K562 (cell line): ENCODE results near the gene BEX3. TPM values are rescaled to one million over a fixed set of nuclear protein-coding genes. Genes with fewer than 3 reads are reported as not detected.

Experiments used
- ATAC-seq: fragments of 200-7000 bp; cut with Tn5 transposase; 3 replicates; pipeline ENCODE4 v1.9.1; 2020; ENCODE audit warnings: moderate library complexity
- BruUV-seq: library from RNA; stranded (reverse); fragments of 400-500 nt; replicated peaks from 2 replicates; lab custom pipeline; 2021; lab: Mats Ljungman, UMichigan
- CTCF ChIA-PET: fragments of 300-600 bp; formaldehyde crosslinking; extraction: SDS; loops from one replicate; lab custom pipeline; 2021; ENCODE audit warnings: low intra/inter-chr PET ratio; lab: Yijun Ruan, JAX
- POLR2A ChIA-PET: fragments of 300-600, 350-650 bp; sonication (Branson Sonifier 250); formaldehyde crosslinking; extraction: SDS; loops from one replicate; lab custom pipeline; 2021; ENCODE audit warnings: antibody characterized with exemption, inconsistent platforms; lab: Yijun Ruan, JAX
- DNase-seq, 4 experiments: peaks; one replicate each; pipeline versions ENCODE4 v3.0.0 to v3.0.0-alpha.2; 2011 to 2018; ENCODE audit warnings: low spot score in 3 of 4, mixed read lengths in 3 of 4; ENCODE audit errors: extremely low read depth in 1 of 4
- FAIRE-seq: peaks from 2 replicates; lab custom pipeline; 2011; peaks lifted over from hg19 to GRCh38; lab: Jason Lieb, UNC
- H2AFZ ChIP-seq: 2 replicates; pipeline ENCODE4 v1.6.0; 2011; ENCODE audit warnings: low read depth, low read length, control low read depth, inconsistent platforms
- H3K27ac ChIP-seq: fragments of 200-600 bp; 3 replicates; pipeline ENCODE4 v1.8.0; 2011; ENCODE audit warnings: low read depth, mild to moderate bottlenecking, control low read depth, inconsistent platforms, low read length, moderate library complexity, mixed read lengths; ENCODE audit errors: extremely low read depth
- H3K27me3 ChIP-seq, 2 experiments: fragments of 300-600 bp in 1 of 2; 2 replicates in 1 of 2; 3 replicates in 1 of 2; pipeline versions ENCODE4 v1.6.0 to v1.8.0; 2011; ENCODE audit warnings: inconsistent platforms in 2 of 2, low read length in 2 of 2, mild to moderate bottlenecking in 1 of 2, mixed read lengths in 1 of 2, moderate library complexity in 1 of 2; ENCODE audit not compliant: control insufficient read depth in 2 of 2, insufficient read depth in 2 of 2
- H3K36me3 ChIP-seq: fragments of 300-600 bp; 3 replicates; pipeline ENCODE4 v1.8.0; 2011; ENCODE audit warnings: mild to moderate bottlenecking, low read length, inconsistent platforms; ENCODE audit not compliant: control insufficient read depth, insufficient read depth
- H3K4me1 ChIP-seq, 2 experiments: fragments of 200-600 bp in 1 of 2; replicated peaks in 1 of 2; 2 replicates in 1 of 2; 3 replicates in 1 of 2; pipeline versions ENCODE4 v1.5.1 to v1.8.0; 2011; ENCODE audit warnings: inconsistent platforms in 2 of 2, low read length in 2 of 2, mild to moderate bottlenecking in 1 of 2, mixed read lengths in 1 of 2, moderate library complexity in 1 of 2; ENCODE audit not compliant: control insufficient read depth in 2 of 2, insufficient read depth in 2 of 2
- H3K4me2 ChIP-seq: 2 replicates; pipeline ENCODE4 v1.6.1; 2011; ENCODE audit warnings: low read length, control low read depth, inconsistent platforms, mixed read lengths; ENCODE audit not compliant: insufficient read depth
- H3K4me3 ChIP-seq: fragments of 200-600 bp; sonication (generic), shearing (Covaris generic); 2 replicates; pipeline ENCODE4 v1.5.1; 2016; ENCODE audit warnings: control low read depth, inconsistent platforms
- H3K79me2 ChIP-seq: fragments of 200-600 bp; 3 replicates; pipeline ENCODE4 v1.8.0; 2011; ENCODE audit warnings: low read length, inconsistent platforms; ENCODE audit not compliant: control insufficient read depth, insufficient read depth
- H3K9ac ChIP-seq, 2 experiments: 2 replicates each; pipeline versions ENCODE4 v1.6.0 to v1.6.1; 2011; ENCODE audit warnings: low read depth in 2 of 2, low read length in 2 of 2, control low read depth in 1 of 2, inconsistent platforms in 1 of 2, mild to moderate bottlenecking in 1 of 2, mixed read lengths in 1 of 2; ENCODE audit not compliant: insufficient read depth in 1 of 2
- H3K9me1 ChIP-seq: one replicate; pipeline ENCODE4 v1.6.0; 2011; ENCODE audit warnings: inconsistent platforms, mild to moderate bottlenecking, low read length, moderate library complexity; ENCODE audit not compliant: control insufficient read depth, insufficient read depth
- H3K9me3 ChIP-seq: replicated peaks from 2 replicates; pipeline ENCODE4 v1.5.1; 2011; ENCODE audit warnings: low read depth, low read length, inconsistent platforms; ENCODE audit not compliant: control insufficient read depth, insufficient read depth
- H4K20me1 ChIP-seq: replicated peaks from 2 replicates; pipeline ENCODE4 v1.6.1; 2011; ENCODE audit warnings: low read length, inconsistent platforms, mixed read lengths; ENCODE audit not compliant: control insufficient read depth, insufficient read depth
- HDAC6 ChIP-seq: IDR thresholded peaks from 2 replicates; pipeline ENCODE4 v1.6.1; 2012; ENCODE audit warnings: low read depth, mild to moderate bottlenecking, control low read depth, inconsistent platforms, low read length, moderate library complexity
- MCM7 ChIP-seq, 2 experiments: fragments of 450-650 bp; IDR thresholded peaks; 2 replicates each; pipeline ENCODE4 v1.6.1; 2016 to 2018
- PTRF ChIP-seq: fragments of 450-650 bp; IDR thresholded peaks from 2 replicates; pipeline ENCODE4 v1.6.1; 2016; ENCODE audit warnings: mild to moderate bottlenecking, missing genetic modification characterization, missing compliant biosample characterization
- PTTG1 ChIP-seq: fragments of 450-650 bp; IDR thresholded peaks from 2 replicates; pipeline ENCODE4 v1.6.1; 2016; ENCODE audit warnings: low read depth, mild to moderate bottlenecking, missing genetic modification characterization, missing compliant biosample characterization
- ZNF76 ChIP-seq: fragments of 250-450 bp; sonication (Bioruptor Pico); IDR thresholded peaks from 2 replicates; pipeline ENCODE4 v1.4.0; 2020; ENCODE audit warnings: mild to moderate bottlenecking, moderate library complexity, borderline replicate concordance
- WGBS: fragments of 100-300 bp; shearing (Covaris generic); methylation state at CpG from one replicate; pipeline ENCODE4 v1.1.6; 2016; ENCODE audit warnings: low coverage, mixed read lengths; ENCODE audit not compliant: insufficient coverage; ENCODE audit errors: missing lambda C conversion rate; 5-methylcytosine and 5-hydroxymethylcytosine counted together
- in situ Hi-C: fragments of 300-500 bp; cut with MboI; formaldehyde crosslinking; loops from 4 replicates; pipeline ENCODE4 v1.15.0; 2018; ENCODE audit warnings: inconsistent platforms, mixed read lengths
- intact Hi-C: fragments of 100-400 bp; cut with micrococcal nuclease; formaldehyde crosslinking; loops from 2 replicates; pipeline ENCODE4 v1.14.2; 2022
- polyA plus RNA-seq, 8 experiments: library from polyadenylated mRNA; depleted of rRNA in 4 of 8; stranded (reverse) in 5 of 8; unstranded in 3 of 8; fragments of >200 nt; fragmentation: Nextera tagmentation in 2 of 8; fragmentation: Illumina TruSeq in 1 of 8; extraction: Ambion mirVana in 2 of 8; extraction: Trizol in 1 of 8; gene quantifications; 2 replicates each; pipeline versions ENCODE4 v1.2.1 to v1.2.3, GENCODE V29; 2011 to 2014; ENCODE audit warnings: inconsistent platforms in 1 of 8, missing spikeins in 1 of 8
- total RNA-seq, 7 experiments: library from RNA; depleted of rRNA in 6 of 7; stranded (reverse); fragments of >200 nt in 6 of 7; fragmentation: Illumina TruSeq in 2 of 7; extraction: Trizol in 2 of 7; gene quantifications; 2 replicates each; pipeline versions ENCODE4 v1.2.1 to v1.2.3, GENCODE V29; 2011 to 2021; ENCODE audit warnings: low replicate concordance in 1 of 7
- TF ChIP-seq, protein P1 (sequence below), 2 experiments: fragments of 450-650 bp; conservative IDR thresholded peaks; 2 replicates each; pipeline ENCODE4 v1.6.1; 2017; ENCODE audit warnings: mild to moderate bottlenecking in 2 of 2, moderate library complexity in 2 of 2

BEX3 gene
- total and polyA plus RNA-seq, 9 of the 15 experiments (the other 6 are each of a cell fraction or from before 2014, with no cell fraction given) = 0.21 to 0.47 TPM; not detected in 7

DNA sequence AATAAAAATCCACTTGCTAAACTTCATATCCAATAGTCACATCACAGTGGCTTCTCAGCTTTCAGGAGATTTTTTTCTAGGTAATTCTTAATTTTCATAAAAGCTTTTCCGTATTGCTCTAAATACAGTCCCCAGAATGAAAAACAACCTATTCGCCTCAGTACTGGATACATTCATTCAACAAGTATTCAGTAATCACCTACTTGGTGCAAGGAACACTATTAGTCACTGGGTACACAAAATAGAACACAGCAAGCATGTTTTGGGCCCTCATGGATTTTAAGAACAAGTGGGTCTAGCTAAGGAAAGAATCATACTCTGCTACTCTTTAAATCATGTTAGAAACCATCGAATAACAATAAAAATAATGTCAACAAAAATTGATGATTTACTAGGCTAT, 2.8 kb upstream of the BEX3 start:
- H3K27me3 ChIP-seq = no peaks in the 10 kb centered on the region
- intact Hi-C loops = no loop called here
- H3K4me3 ChIP-seq = no peak overlapping the region
- no peaks in the 10 kb centered on the region; a peak in 1 of 5 replicates for H3K4me1 ChIP-seq
- H4K20me1 ChIP-seq = no peaks in the 10 kb centered on the region
- H3K9me3 ChIP-seq = no peaks in the 10 kb centered on the region
- no peak overlapping the region for H3K9ac ChIP-seq
- WGBS = 19% methylated on average over 3 of the region's 3 CpGs
- H3K9me1 ChIP-seq = no peaks in the 10 kb centered on the region
- TF ChIP-seq ZNF76 (CRISPR knock-in tag) = no peak
- TF ChIP-seq, protein P1, sequence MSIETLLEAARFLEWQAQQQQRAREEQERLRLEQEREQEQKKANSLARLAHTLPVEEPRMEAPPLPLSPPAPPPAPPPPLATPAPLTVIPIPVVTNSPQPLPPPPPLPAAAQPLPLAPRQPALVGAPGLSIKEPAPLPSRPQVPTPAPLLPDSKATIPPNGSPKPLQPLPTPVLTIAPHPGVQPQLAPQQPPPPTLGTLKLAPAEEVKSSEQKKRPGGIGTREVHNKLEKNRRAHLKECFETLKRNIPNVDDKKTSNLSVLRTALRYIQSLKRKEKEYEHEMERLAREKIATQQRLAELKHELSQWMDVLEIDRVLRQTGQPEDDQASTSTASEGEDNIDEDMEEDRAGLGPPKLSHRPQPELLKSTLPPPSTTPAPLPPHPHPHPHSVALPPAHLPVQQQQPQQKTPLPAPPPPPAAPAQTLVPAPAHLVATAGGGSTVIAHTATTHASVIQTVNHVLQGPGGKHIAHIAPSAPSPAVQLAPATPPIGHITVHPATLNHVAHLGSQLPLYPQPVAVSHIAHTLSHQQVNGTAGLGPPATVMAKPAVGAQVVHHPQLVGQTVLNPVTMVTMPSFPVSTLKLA (conservative IDR thresholded peaks at IDR 0.05) = no peak
- TF ChIP-seq MCM7 (IDR thresholded peaks at IDR 0.05) = no peak
- no peak for TF ChIP-seq HDAC6
- no peak for TF ChIP-seq PTRF (tag)
- no peak for TF ChIP-seq PTTG1 (tag)
- no peak overlapping the region for H3K4me2 ChIP-seq
- in situ Hi-C loops = no loop called here
- CTCF ChIA-PET = no interaction called here
- FAIRE-seq = no peak
- DNase-seq = no peak
- H3K27ac ChIP-seq = no peak overlapping the region
- ATAC-seq = no peak
- no peaks in the 10 kb centered on the region for H3K36me3 ChIP-seq
- POLR2A ChIA-PET = interaction anchor here (0.6 kb wide), 1 partner anchor 94 kb away, joined by 3 read pairs; no protein-coding TSS in a partner anchor
- H2AFZ ChIP-seq = no peak overlapping the region
- no peaks in the 10 kb centered on the region for H3K79me2 ChIP-seq
- BruUV-seq = no TSS peak
